HG03354 (cell line): ENCODE results near the gene FST.
A peak's percentile ranks its signal among the peaks of the same experiment; 100 is the strongest.

Experiments
- ATAC-seq: cut with Tn5 transposase; IDR thresholded peaks from one replicate; pipeline ENCODE4 v1.9.1; 2021; ENCODE audit warnings: mild to moderate bottlenecking; ENCODE audit not compliant: unreplicated experiment, poor library complexity, severe bottlenecking

The FST gene

GRCh38 chr5:53472720-53473510 lies 7.5 kb upstream of the FST start:
- ATAC-seq, result no peak

- ATAC-seq, result no peak
Measured at GRCh38 chr5:53473633-53474032, 6.8 kb upstream of the FST start.

GRCh38 chr5:53475320-53475719 lies 5.1 kb upstream of the FST start:
- ATAC-seq, result no peak

- no peak for ATAC-seq
Measured at GRCh38 chr5:53476019-53476418, 4.4 kb upstream of the FST start.

- no peak for ATAC-seq
Measured at GRCh38 chr5:53476531-53477480, 3.6 kb upstream of the FST start.

GRCh38 chr5:53478411-53479044 lies 1.9 kb upstream of the FST start:
- ATAC-seq, result peak; percentile 39

GRCh38 chr5:53479045-53479589 lies 1.3 kb upstream of the FST start:
- no peak for ATAC-seq

- no peak for ATAC-seq
Measured at GRCh38 chr5:53479590-53480415, 626 bp upstream of the FST start.

GRCh38 chr5:53481159-53481886 lies 894 bp downstream of the FST start:
- ATAC-seq, result no peak

- peak; percentile 79 for ATAC-seq
Measured at GRCh38 chr5:53481887-53482716, 1.7 kb downstream of the FST start.

- ATAC-seq, result peak; percentile 26
Measured at GRCh38 chr5:53482717-53483638, 2.5 kb downstream of the FST start.

- ATAC-seq, result no peak
Measured at GRCh38 chr5:53487436-53487835, 7.0 kb downstream of the FST start.

- no peak for ATAC-seq
Measured at GRCh38 chr5:53488195-53488722, 7.8 kb downstream of the FST start.

GRCh38 chr5:53490747-53491146 lies 10.3 kb downstream of the FST start:
- no peak for ATAC-seq

- ATAC-seq, result no peak
Measured at GRCh38 chr5:53501054-53501453, 20.6 kb downstream of the FST start.

GRCh38 chr5:53503562-53504218 lies 23.3 kb downstream of the FST start:
- no peak for ATAC-seq
